ENCODE data around the gene YPEL1. TPM values are rescaled to one million over a fixed set of nuclear protein-coding genes. Genes with fewer than 3 reads are reported as not detected.

YPEL1 gene
- total and polyA plus RNA-seq, 10 of the 15 experiments (the other 5 are each of a cell fraction or from before 2014, with no cell fraction given), result 0.13 to 5.0 (median 1.6) TPM

DNA sequence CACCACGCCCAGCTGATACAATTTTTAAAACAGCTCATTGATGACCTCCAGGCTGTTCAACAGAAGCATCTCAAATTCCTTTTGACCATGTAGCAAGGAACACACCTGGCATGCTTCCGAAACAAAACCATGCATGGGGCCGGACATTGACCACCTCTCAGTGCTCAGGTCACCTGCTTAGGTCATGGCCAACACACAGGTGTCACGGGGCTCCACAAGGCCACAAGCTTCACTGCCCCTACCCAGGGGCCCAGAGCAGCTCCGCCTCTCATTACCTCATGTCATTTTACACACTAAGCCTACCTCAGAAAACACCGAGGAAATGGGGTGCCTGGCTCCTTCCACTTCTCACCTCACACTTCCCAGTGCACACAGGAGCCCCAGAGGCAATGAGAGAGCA, 26.6 kb downstream of the YPEL1 start (continued):
- TF ChIP-seq, protein P1, sequence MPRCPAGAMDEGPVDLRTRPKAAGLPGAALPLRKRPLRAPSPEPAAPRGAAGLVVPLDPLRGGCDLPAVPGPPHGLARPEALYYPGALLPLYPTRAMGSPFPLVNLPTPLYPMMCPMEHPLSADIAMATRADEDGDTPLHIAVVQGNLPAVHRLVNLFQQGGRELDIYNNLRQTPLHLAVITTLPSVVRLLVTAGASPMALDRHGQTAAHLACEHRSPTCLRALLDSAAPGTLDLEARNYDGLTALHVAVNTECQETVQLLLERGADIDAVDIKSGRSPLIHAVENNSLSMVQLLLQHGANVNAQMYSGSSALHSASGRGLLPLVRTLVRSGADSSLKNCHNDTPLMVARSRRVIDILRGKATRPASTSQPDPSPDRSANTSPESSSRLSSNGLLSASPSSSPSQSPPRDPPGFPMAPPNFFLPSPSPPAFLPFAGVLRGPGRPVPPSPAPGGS (IDR thresholded peaks at IDR 0.05; ENCODE audit: borderline replicate concordance, insufficient read depth, low read depth, low read length, poor library complexity, severe bottlenecking), result no peak
- TF ChIP-seq NFYB (IDR thresholded peaks at IDR 0.05; ENCODE audit: insufficient read depth, low read depth, low read length), result no peak
- no peak for TF ChIP-seq PAX8 (IDR thresholded peaks at IDR 0.05)
- no peak for TF ChIP-seq YY1 (IDR thresholded peaks at IDR 0.05; ENCODE audit: low read depth, low read length)

DNA sequence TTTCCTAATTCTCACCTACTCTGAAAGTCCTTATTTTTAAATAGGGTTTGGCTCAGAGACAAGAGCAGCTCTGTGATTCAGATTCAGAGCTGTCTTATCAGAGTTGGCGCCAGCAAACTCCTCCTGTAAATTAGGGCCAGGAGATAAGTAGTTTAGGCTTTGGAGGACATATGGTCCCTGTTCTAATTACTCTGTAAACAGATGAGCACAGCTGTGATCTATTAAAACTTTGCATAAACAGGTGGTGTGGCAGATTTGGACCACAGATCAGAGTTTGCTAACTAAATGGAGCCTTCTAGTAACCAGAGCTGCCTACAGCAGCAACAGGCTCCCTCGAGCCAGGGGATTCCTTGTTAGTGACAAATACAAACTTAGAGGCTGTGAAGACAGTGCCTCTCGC, 27.9 kb downstream of the YPEL1 start:
- POLR2A ChIA-PET, result interaction anchor here (0.6 kb wide), 1 partner anchor 21 kb away, joined by 4 read pairs; no protein-coding TSS in a partner anchor
- no peak overlapping the region for H3K27ac ChIP-seq (ENCODE audit: control insufficient read depth, insufficient read depth)
- H2AFZ ChIP-seq (ENCODE audit: control insufficient read depth, low read depth, low read length), result no peak overlapping the region
- H3K36me3 ChIP-seq (ENCODE audit: control insufficient read depth in 2 of 2, insufficient read depth in 2 of 2, low read length in 1 of 2), result no peaks in the 10 kb centered on the region
- no peaks in the 10 kb centered on the region for H3K9me3 ChIP-seq (replicated peaks; ENCODE audit: control insufficient read depth, insufficient read depth, low read length)
- H3K4me1 ChIP-seq (ENCODE audit: control insufficient read depth, insufficient read depth, low read length), result no peaks in the 10 kb centered on the region
- DNase-seq (ENCODE audit: low read depth, low spot score) (no peak), FAIRE-seq (no peak), ATAC-seq (no peak; the same call in 2 of the 3 replicates)
- SMC1A ChIA-PET (ENCODE audit: uncharacterized antibody, unreplicated experiment), result interaction anchor here (0.9 to 2.4 kb wide), 4 partner anchors 72 to 245 kb away, joined by 3 to 7 read pairs (median 4); partner anchors contain the start of gene PPM1F
- H3K9ac ChIP-seq (ENCODE audit: control insufficient read depth, insufficient read depth, low read length), result no peak overlapping the region
- no peaks in the 10 kb centered on the region for H3K79me2 ChIP-seq (ENCODE audit: control insufficient read depth, insufficient read depth, low read length)
- CTCF ChIA-PET, result interaction anchor here (0.7 to 2.3 kb wide), 6 partner anchors 10 to 230 kb away, joined by 3 to 10 read pairs (median 4); no protein-coding TSS in a partner anchor
- RAD21 ChIA-PET (ENCODE audit: unreplicated experiment), result no interaction called here
- no peaks in the 10 kb centered on the region for H3K27me3 ChIP-seq (replicated peaks in 1 of 2; ENCODE audit: control insufficient read depth in 2 of 2, insufficient read depth in 2 of 2, low read length in 1 of 2)
- WGBS (ENCODE audit: insufficient coverage, insufficient replicate concordance, low lambda C conversion rate, missing lambda C conversion rate), result 69% methylated on average over 3 of the region's 3 CpGs
- in situ Hi-C loops (cut with MboI) (loop anchor here (25.0 kb wide), 1 partner anchor 1205 kb away; no protein-coding TSS in a partner anchor), intact Hi-C loops (cut with micrococcal nuclease; ENCODE audit: unreplicated experiment) (no loop called here)
- no peak overlapping the region for H3K4me3 ChIP-seq
- no TSS peak for BruUV-seq (replicated peaks)
- no peak overlapping the region for H3K4me2 ChIP-seq (ENCODE audit: control insufficient read depth, insufficient read depth)
- H4K20me1 ChIP-seq (ENCODE audit: control insufficient read depth, insufficient read depth), result no peaks in the 10 kb centered on the region
- TF ChIP-seq NRF1 (conservative IDR thresholded peaks at IDR 0.05; ENCODE audit: low read depth, low read length), result no peak
- TF ChIP-seq, protein P2, sequence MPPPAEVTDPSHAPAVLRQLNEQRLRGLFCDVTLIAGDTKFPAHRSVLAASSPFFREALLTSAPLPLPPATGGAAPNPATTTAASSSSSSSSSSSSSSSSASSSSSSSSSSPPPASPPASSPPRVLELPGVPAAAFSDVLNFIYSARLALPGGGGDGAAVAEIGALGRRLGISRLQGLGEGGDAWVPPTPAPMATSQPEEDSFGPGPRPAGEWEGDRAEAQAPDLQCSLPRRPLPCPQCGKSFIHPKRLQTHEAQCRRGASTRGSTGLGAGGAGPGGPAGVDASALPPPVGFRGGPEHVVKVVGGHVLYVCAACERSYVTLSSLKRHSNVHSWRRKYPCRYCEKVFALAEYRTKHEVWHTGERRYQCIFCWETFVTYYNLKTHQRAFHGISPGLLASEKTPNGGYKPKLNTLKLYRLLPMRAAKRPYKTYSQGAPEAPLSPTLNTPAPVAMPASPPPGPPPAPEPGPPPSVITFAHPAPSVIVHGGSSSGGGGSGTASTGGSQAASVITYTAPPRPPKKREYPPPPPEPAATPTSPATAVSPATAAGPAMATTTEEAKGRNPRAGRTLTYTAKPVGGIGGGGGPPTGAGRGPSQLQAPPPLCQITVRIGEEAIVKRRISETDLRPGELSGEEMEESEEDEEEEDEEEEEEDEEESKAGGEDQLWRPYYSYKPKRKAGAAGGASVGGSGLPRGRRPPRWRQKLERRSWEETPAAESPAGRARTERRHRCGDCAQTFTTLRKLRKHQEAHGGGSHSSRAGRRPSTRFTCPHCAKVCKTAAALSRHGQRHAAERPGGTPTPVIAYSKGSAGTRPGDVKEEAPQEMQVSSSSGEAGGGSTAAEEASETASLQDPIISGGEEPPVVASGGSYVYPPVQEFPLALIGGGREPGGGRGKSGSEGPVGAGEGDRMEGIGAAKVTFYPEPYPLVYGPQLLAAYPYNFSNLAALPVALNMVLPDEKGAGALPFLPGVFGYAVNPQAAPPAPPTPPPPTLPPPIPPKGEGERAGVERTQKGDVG (CRISPR knock-in tag; IDR thresholded peaks at IDR 0.05), result no peak
- TF ChIP-seq, protein P3, sequence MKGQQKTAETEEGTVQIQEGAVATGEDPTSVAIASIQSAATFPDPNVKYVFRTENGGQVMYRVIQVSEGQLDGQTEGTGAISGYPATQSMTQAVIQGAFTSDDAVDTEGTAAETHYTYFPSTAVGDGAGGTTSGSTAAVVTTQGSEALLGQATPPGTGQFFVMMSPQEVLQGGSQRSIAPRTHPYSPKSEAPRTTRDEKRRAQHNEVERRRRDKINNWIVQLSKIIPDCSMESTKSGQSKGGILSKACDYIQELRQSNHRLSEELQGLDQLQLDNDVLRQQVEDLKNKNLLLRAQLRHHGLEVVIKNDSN (IDR thresholded peaks at IDR 0.05; ENCODE audit: borderline replicate concordance, extremely low read length, insufficient read depth, low read depth, low read length), result no peak
- TF ChIP-seq, protein P4, sequence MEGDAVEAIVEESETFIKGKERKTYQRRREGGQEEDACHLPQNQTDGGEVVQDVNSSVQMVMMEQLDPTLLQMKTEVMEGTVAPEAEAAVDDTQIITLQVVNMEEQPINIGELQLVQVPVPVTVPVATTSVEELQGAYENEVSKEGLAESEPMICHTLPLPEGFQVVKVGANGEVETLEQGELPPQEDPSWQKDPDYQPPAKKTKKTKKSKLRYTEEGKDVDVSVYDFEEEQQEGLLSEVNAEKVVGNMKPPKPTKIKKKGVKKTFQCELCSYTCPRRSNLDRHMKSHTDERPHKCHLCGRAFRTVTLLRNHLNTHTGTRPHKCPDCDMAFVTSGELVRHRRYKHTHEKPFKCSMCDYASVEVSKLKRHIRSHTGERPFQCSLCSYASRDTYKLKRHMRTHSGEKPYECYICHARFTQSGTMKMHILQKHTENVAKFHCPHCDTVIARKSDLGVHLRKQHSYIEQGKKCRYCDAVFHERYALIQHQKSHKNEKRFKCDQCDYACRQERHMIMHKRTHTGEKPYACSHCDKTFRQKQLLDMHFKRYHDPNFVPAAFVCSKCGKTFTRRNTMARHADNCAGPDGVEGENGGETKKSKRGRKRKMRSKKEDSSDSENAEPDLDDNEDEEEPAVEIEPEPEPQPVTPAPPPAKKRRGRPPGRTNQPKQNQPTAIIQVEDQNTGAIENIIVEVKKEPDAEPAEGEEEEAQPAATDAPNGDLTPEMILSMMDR (IDR thresholded peaks at IDR 0.05 in 2 of 3, conservative IDR thresholded peaks at IDR 0.05 in 1 of 3; ENCODE audit: control insufficient read depth in 2 of 3, extremely low read depth in 1 of 3, insufficient read depth in 1 of 3, low read depth in 3 of 3, low read length in 3 of 3), result no peak
- TF ChIP-seq, protein P5, sequence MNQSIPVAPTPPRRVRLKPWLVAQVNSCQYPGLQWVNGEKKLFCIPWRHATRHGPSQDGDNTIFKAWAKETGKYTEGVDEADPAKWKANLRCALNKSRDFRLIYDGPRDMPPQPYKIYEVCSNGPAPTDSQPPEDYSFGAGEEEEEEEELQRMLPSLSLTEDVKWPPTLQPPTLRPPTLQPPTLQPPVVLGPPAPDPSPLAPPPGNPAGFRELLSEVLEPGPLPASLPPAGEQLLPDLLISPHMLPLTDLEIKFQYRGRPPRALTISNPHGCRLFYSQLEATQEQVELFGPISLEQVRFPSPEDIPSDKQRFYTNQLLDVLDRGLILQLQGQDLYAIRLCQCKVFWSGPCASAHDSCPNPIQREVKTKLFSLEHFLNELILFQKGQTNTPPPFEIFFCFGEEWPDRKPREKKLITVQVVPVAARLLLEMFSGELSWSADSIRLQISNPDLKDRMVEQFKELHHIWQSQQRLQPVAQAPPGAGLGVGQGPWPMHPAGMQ (IDR thresholded peaks at IDR 0.05; ENCODE audit: borderline replicate concordance), result no peak
- TF ChIP-seq PAX5 (IDR thresholded peaks at IDR 0.05; ENCODE audit: borderline replicate concordance, low read depth, low read length), result no peak
- TF ChIP-seq MEF2B (IDR thresholded peaks at IDR 0.05; ENCODE audit: partially characterized antibody, poor library complexity, severe bottlenecking), result no peak
- TF ChIP-seq SMC3 (IDR thresholded peaks at IDR 0.05; ENCODE audit: borderline replicate concordance, low read length), result no peak

Measured in GM12878 (cell line).